ENCODE data around the gene KIAA1755. TPM values are rescaled to one million over a fixed set of nuclear protein-coding genes. Genes with fewer than 3 reads are reported as not detected.

Gene KIAA1755
- total and polyA plus RNA-seq, 2 of the 4 experiments (the other 2 are of a cell fraction), result 2.5 to 5.1 TPM

DNA sequence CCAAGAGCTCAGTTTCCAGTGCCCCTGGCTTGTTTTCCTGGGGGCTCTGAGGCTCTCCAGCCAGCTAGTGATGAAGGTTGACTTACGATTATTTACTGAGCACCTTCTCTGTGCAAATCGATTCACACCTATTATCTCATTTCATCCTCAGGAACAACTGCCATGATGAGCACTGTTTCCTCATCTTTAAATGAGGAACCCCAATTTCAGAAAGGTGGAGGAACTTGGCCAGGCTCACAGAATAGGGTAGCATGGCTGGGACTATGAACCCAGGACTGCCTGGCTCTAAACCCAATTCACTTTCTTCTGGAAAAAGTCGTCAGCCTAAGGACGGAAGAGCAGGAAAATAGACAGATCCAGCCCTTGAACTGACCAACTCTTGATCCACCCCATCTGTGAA lies 39.9 kb upstream of the KIAA1755 start:
- Histone ChIP-seq H3K9me3 (ENCODE audit: control insufficient read depth, insufficient read depth, low read length) (no peaks in the 10 kb centered on the region), H3K4ac (ENCODE audit: low read depth, low read length) (no peak overlapping the region), H4K8ac (ENCODE audit: low read depth in 2 of 2, low read length in 2 of 2) (no peak overlapping the region), H2BK120ac (ENCODE audit: low read depth, low read length) (no peak overlapping the region), H3K23ac (ENCODE audit: low read depth, low read length) (no peak overlapping the region), H3K4me3 (ENCODE audit: insufficient read depth, low read depth, low read length) (no peak overlapping the region), H4K20me1 (ENCODE audit: insufficient read depth, low read length) (no peaks in the 10 kb centered on the region), H3K27ac (ENCODE audit: insufficient read depth, low read length) (no peak overlapping the region), H4K91ac (ENCODE audit: insufficient read depth, low read depth, low read length) (no peak overlapping the region), H3K27me3 (ENCODE audit: control insufficient read depth, insufficient read depth, low read length) (peaks cover 21% of the 10 kb centered on the region), H3K4me2 (ENCODE audit: low read depth, low read length) (no peak overlapping the region), H2AK5ac (ENCODE audit: low read depth, low read length) (no peak overlapping the region), H3K9ac (ENCODE audit: low read depth, low read length) (no peak overlapping the region), H3K79me1 (ENCODE audit: low read depth in 1 of 2, low read length in 2 of 2) (no peaks in the 10 kb centered on the region), H3K4me1 (ENCODE audit: control insufficient read depth, insufficient read depth, low read length) (peaks cover 5% of the 10 kb centered on the region), H3K9me1 (ENCODE audit: insufficient read depth, low read length) (0 out of 2 replicates have a peak, but pooled peaks cover 2% of the 10 kb centered on the region), H3K14ac (replicated peaks; ENCODE audit: low read depth, low read length) (no peak overlapping the region), H2AK9ac (replicated peaks; ENCODE audit: low read depth, low read length, poor library complexity) (no peak overlapping the region), H4K5ac (ENCODE audit: low read depth, low read length) (no peak overlapping the region), H3K18ac (ENCODE audit: low read depth, low read length) (no peak overlapping the region), H2AFZ (replicated peaks; ENCODE audit: low read length, poor library complexity) (no peak overlapping the region), H2BK5ac (ENCODE audit: low read depth, low read length, poor library complexity, severe bottlenecking) (no peak overlapping the region), H2BK15ac (ENCODE audit: low read depth, low read length) (no peak overlapping the region), H2BK20ac (ENCODE audit: low read depth, low read length) (no peak overlapping the region), H3K36me3 (ENCODE audit: control insufficient read depth, insufficient read depth, low read length) (no peaks in the 10 kb centered on the region), H3K56ac (ENCODE audit: extremely low read depth, insufficient read depth, low read length) (no peak overlapping the region)
- ATAC-seq (ENCODE audit: low read depth), result no peak
- WGBS, 2 experiments (ENCODE audit: extremely low coverage in 2 of 2, insufficient read length in 1 of 2), result no CpG with 5 or more reads among the region's 4 CpGs
- no peak for DNase-seq
- dilution Hi-C loops (cut with HindIII; ENCODE audit: low sequenced_read_pairs, unreplicated experiment) (no loop called here), intact Hi-C loops (cut with micrococcal nuclease) (no loop called here), in situ Hi-C loops (cut with MboI; ENCODE audit: low sequenced_read_pairs) (loop anchor here (10.0 kb wide), 1 partner anchor 236 kb away; no protein-coding TSS in a partner anchor)
- no TSS peak for BruUV-seq (replicated peaks)
- ChIA-PET CTCF (interaction anchor here (1.3 kb wide), 1 partner anchor 10 kb away, joined by 7 read pairs; no protein-coding TSS in a partner anchor), POLR2A (ENCODE audit: unreplicated experiment) (no interaction called here)
- no peak for TF ChIP-seq RAD21 (IDR thresholded peaks at IDR 0.05; ENCODE audit: low read length)
- TF ChIP-seq BHLHE40 (IDR thresholded peaks at IDR 0.05; ENCODE audit: low read depth, low read length), result no peak
- TF ChIP-seq MAZ (IDR thresholded peaks at IDR 0.05; ENCODE audit: borderline replicate concordance, low read depth, low read length), result no peak
- TF ChIP-seq RFX5 (IDR thresholded peaks at IDR 0.05; ENCODE audit: low read depth, low read length), result no peak
- TF ChIP-seq CHD1 (IDR thresholded peaks at IDR 0.05; ENCODE audit: low read depth, low read length), result no peak
- no peak for TF ChIP-seq CEBPB (IDR thresholded peaks at IDR 0.05; ENCODE audit: low read depth, low read length)

All from IMR-90 (cell line).